Ecto neural progenitor cell (in vitro differentiated cells): ENCODE data around the gene CD22.

ENCODE experiments used
- DNase-seq: peaks from one replicate; pipeline ENCODE4 v3.0.0-alpha.2; 2018; ENCODE audit warnings: low spot score

CD22 gene

GRCh38 chr19:35314031-35314430, 15.0 kb upstream of the CD22 start:
- no peak for DNase-seq

DNA sequence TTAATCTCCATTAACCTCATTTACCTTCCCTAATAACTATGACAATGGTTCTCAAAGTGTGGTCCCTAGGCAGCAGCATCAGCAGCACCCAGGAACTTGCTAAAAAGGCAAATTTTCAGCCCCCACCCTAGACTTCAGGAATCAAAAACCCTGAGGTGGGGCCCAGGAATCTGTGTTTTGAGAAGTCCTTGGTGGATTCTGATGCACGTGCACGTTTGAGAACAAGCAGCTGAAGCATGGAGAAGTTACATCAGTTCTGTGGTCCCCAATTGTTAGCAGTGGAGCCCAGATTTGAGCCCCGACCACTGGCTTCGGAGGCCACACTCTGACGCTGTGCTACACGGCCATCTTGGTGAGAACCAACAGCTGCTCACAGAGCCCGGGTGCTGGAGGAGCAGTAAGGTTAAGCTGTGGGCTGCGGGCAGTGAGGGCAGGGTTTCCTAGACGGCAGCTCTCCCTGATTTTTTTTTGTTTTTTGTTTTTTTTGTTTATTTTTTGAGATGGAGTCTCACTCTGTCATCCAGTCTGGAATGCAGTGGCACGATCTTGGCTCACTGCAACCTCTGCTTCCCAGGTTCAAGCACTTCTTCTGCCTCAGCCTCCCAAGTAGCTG, 14.0 kb upstream of the CD22 start:
- no peak for DNase-seq

DNA sequence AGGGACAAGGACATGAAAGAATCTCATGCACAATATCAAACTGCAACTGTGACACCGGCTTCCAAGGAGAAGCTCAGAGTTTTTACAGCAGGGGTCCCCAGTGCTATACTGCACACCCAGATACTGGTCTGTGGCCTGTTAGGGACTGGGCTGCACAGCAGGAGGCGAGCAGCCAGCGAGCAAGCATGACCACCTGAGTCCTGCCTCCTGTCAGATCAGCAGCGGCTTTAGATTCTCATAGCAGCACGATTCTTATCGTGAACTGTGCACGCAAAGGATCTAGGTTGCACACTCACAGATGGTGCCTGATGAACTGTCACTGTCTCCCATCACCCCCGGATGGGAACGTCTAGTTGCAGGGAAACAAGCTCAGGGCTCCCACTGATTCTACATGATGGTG, 13.1 kb upstream of the CD22 start:
- no peak for DNase-seq

GRCh38 chr19:35316560-35316959, 12.4 kb upstream of the CD22 start:
- DNase-seq, result no peak

- DNase-seq, result no peak
Observed at GRCh38 chr19:35317464-35318043, 11.4 kb upstream of the CD22 start.

GRCh38 chr19:35318679-35319448, 10.1 kb upstream of the CD22 start:
- no peak for DNase-seq

DNA sequence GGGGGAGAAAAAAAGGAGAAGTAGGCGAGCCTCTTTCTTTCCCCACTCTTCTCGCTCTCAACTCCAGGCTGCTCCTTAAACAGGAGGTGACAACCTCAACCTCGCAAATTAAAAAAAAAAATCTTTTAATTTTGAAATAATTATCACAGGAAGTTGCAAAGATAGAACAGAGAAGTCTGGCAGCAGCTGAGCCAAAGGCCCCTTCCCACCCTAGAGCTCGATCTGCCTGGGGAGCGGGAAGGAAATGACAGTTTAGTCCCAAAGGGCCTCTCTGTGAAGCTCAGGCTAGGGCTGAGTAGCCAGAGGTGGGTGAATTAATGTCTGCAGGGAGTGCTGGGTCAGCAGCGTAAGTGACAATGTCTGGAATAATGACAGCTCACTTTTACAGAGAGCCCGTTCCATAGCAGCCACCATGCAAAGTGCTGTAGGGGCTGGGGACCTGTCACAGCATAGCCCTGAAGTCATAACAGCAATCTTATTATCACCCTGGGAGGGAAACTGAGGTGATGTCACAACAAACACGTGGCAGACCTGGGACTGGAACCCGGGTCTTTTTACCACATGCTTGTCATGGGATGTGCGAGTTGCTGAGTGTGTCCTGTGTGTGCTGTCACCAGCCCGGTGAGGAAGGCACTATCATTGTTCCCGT, 8.8 kb upstream of the CD22 start:
- DNase-seq, result no peak

DNA sequence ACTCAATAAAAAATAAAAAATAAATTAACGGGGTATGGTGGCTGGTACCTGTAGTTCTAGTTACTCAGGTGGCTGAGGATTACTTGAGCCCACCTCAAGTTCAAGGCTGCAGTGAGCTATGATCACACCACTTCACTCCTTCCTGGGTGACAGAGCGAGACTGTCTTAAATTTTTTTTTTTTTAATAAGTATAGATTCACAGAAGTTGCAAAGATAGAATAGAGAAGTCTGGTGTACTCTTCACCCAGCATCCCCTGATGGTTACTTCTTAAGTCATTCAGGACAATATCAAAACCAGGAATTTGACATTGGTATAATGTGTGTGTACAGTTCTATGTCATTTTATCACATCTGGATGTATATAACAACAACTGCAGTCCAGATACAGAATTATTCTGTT, 7.7 kb upstream of the CD22 start:
- no peak for DNase-seq

DNA sequence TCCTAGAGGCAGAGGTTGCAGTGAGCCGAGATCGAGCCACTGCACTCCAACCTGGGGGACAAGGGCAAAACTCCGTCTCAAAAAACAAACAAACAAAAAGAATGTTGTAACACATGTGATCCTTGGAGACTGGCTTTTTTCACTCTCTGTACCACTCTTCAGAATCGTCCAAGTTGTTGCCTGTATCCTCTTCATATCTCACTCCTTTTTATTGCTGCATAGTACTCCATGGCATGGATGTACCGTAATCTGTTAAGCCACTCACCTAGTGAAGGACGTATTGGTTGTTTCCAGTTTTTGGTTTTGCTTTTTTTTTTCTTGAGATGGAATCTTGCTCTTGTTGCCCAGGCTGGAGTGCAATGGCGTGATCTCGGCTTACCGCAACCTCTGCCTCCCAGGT, 7.0 kb upstream of the CD22 start:
- no peak for DNase-seq

DNA sequence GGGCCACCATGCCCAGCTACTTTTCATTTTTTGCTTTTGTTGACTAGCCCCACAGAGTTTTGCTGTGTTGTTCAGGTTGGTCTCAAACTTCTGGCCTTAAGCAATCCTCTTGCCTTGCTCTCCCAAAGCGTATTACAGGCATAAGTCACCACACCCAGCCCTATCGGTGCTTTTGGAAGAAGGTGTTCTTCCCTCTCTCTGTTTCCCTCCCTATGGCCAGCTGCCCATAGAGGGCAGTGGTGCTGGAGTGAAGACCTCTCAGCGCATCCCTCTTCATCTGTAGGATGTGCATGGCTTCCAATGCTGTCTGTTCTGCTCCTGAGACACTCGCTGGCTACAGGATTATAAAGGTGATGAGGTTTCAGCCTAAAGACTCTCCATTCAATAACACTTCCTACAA, 1.3 kb upstream of the CD22 start:
- DNase-seq, result no peak

GRCh38 chr19:35329323-35329722, 336 bp downstream of the CD22 start:
- DNase-seq, result no peak

- DNase-seq, result no peak
Observed at GRCh38 chr19:35330475-35330874, 1.5 kb downstream of the CD22 start.

- no peak for DNase-seq
Observed at GRCh38 chr19:35331551-35332214, 2.7 kb downstream of the CD22 start.

- DNase-seq, result no peak
Observed at GRCh38 chr19:35332817-35333216, 3.8 kb downstream of the CD22 start.

GRCh38 chr19:35334144-35334753, 5.3 kb downstream of the CD22 start:
- DNase-seq, result no peak

- DNase-seq, result no peak
Observed at GRCh38 chr19:35336166-35336955, 7.4 kb downstream of the CD22 start.

- no peak for DNase-seq
Observed at GRCh38 chr19:35337097-35337983, 8.4 kb downstream of the CD22 start.

GRCh38 chr19:35337984-35338296, 9.0 kb downstream of the CD22 start:
- no peak for DNase-seq

DNA sequence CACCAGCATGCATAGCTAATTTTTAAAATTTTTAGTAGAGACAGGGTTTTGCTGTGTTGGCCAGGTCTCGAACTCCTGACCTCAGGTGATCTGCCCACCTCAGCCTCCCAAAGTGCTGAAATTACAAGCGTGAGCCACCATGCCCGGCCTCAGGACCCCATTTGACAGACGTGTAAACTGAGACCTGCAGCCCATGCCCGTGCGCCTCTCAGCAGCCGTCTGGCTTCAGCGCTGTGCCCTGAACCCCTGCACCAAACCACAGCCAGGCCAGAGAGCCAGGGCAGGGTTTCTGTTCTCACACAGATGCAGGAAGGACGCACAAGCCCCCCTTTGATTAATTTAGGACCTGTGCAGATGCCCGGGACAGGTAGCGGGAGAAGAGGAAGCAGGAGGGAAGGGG, 11.4 kb downstream of the CD22 start:
- DNase-seq, result no peak

- no peak for DNase-seq
Observed at GRCh38 chr19:35341006-35341405, 12.0 kb downstream of the CD22 start.
